Spinal cord (tissue), 10 donors: ENCODE data around the gene WASF1. TPM values are rescaled to one million over a fixed set of nuclear protein-coding genes. Genes with fewer than 3 reads are reported as not detected.
A peak's percentile ranks its signal among the peaks of the same experiment; 100 is the strongest.

ENCODE experiments used
- DNase-seq, 6 donors: peaks; one replicate each; pipeline versions ENCODE4 v3.0.0 to v3.0.0-alpha.2; 2013 to 2015; ENCODE audit warnings: low spot score in 6 of 6, low read depth in 4 of 6
- H3K27ac ChIP-seq: one replicate; pipeline ENCODE4 v1.5.1; 2013; ENCODE audit warnings: low read depth, low read length, control low read depth
- H3K27me3 ChIP-seq: one replicate; pipeline ENCODE4 v1.6.1; 2013; ENCODE audit warnings: low read length; ENCODE audit not compliant: control insufficient read depth, insufficient read depth
- H3K36me3 ChIP-seq: one replicate; pipeline ENCODE4 v1.6.1; 2013; ENCODE audit warnings: low read length; ENCODE audit not compliant: control insufficient read depth, insufficient read depth
- H3K4me1 ChIP-seq: one replicate; pipeline ENCODE4 v1.6.1; 2013; ENCODE audit warnings: low read length; ENCODE audit not compliant: control insufficient read depth, insufficient read depth
- H3K4me3 ChIP-seq: one replicate; pipeline ENCODE4 v1.5.1; 2013; ENCODE audit warnings: low read depth, low read length, control low read depth
- H3K9me3 ChIP-seq: one replicate; pipeline ENCODE4 v1.6.1; 2013; ENCODE audit warnings: low read length; ENCODE audit not compliant: control insufficient read depth, insufficient read depth
- WGBS: methylation state at CpG from one replicate; pipeline ENCODE4 v1.1.5; 2013; ENCODE audit warnings: missing lambda C conversion rate; ENCODE audit not compliant: insufficient coverage; 5-methylcytosine and 5-hydroxymethylcytosine counted together
- polyA plus RNA-seq, 2 donors: library from polyadenylated mRNA; unstranded; fragments of 120-200 nt; gene quantifications; one replicate each; pipeline ENCODE4 v1.2.1, GENCODE V29; 2013; ENCODE audit not compliant: insufficient read length in 2 of 2
- total RNA-seq, 2 donors: library from RNA; depleted of rRNA in 1 of 2; stranded (reverse); fragments of 120-200 nt in 1 of 2; fragments of >200 nt in 1 of 2; gene quantifications; one replicate each; pipeline versions ENCODE4 v1.2.3 to v1.2.4, GENCODE V29; 2013 to 2014
- donor health status: healthy.

WASF1 gene
- total and polyA plus RNA-seq, 4 donors: 19.3 to 239 (median 113) TPM

- no peaks in the 10 kb centered on the region for H3K9me3 ChIP-seq
- under 1% methylated on average over 21 of the region's 28 CpGs for WGBS
- no peaks in the 10 kb centered on the region for H3K4me1 ChIP-seq
- peak in 2 of 6 donors; percentile 33 to 83 for DNase-seq
- H3K27me3 ChIP-seq: no peaks in the 10 kb centered on the region
- peak within 1 kb of the TSS; percentile 96 for H3K4me3 ChIP-seq
- H3K27ac ChIP-seq: peak within 1 kb of the TSS; percentile 96
- H3K36me3 ChIP-seq: no peaks in the 10 kb centered on the region
Measured at GRCh38 chr6:110180228-110181008, 948 bp upstream of the WASF1 start, which contains the start of gene CDC40. CDC40 (plus strand) TSS chr6:110180427; CDS start chr6:110180445, 18 bp downstream.

DNA sequence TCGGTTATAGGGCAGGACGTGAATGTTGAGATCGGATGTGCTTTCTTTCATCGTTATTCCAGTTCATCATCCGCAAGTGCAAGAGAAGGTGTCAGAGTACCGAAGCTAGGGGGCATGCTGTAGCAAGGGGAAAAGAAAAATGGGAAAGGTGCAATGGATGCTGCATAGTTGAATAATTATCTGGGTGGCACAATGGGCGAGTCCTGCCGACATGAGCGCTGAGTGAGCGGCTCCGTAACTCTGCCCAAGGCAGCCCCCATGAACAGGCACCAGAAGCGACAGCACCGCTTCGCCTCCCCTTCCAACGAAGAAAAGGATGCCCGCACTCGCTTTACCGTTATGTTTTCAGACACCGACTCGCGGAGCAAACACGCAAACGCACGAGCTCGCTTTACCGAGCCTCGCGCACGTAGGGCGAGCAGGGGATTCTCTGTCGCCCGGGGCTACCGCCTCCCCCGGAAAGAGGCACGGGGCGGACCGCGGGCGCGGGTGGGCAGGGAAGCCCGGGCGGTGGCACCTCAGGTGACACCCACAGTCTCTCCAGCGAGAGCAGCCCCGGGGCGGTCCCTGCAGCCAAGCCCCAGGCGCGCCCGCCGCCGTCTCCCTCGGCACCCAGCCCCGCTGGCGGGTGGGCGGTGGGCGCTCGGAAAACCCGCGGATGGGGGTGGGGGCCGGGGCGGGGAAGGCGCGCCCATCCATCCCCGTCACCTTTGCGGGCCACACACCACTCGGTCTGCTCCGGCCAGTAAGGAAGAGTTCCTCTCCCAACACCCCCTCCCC lies 654 bp downstream of the WASF1 start:
- H3K9me3 ChIP-seq: no peaks in the 10 kb centered on the region
- no peaks in the 10 kb centered on the region for H3K4me1 ChIP-seq
- H3K36me3 ChIP-seq: no peaks in the 10 kb centered on the region
- whole genome bisulfite sequencing: under 1% methylated on average over 61 of the region's 66 CpGs
- peak overlapping the region; percentile 96 for H3K27ac ChIP-seq
- peak overlapping the region; percentile 96 for H3K4me3 ChIP-seq
- peak; percentile 51 to 94 (median 67) for DNase-seq
- no peaks in the 10 kb centered on the region for H3K27me3 ChIP-seq

- Histone ChIP-seq H3K27ac (no peak overlapping the region), H3K36me3 (no peaks in the 10 kb centered on the region), H3K27me3 (no peaks in the 10 kb centered on the region), H3K9me3 (no peaks in the 10 kb centered on the region), H3K4me3 (no peak overlapping the region), H3K4me1 (no peaks in the 10 kb centered on the region)
- DNase-seq: peak in 1 of 6 donors; percentile 10
- WGBS: 85% methylated on average over 4 of the region's 4 CpGs
Measured at GRCh38 chr6:110173506-110174132, 5.9 kb downstream of the WASF1 start.

- 60% methylated on average over 1 of the region's 2 CpGs for WGBS
- Histone ChIP-seq H3K4me1 (no peaks in the 10 kb centered on the region), H3K27ac (no peak overlapping the region), H3K27me3 (no peaks in the 10 kb centered on the region), H3K9me3 (no peaks in the 10 kb centered on the region), H3K36me3 (no peaks in the 10 kb centered on the region), H3K4me3 (no peak overlapping the region)
- DNase-seq: no peak
Measured at GRCh38 chr6:110170081-110170480, 9.4 kb downstream of the WASF1 start.

DNA sequence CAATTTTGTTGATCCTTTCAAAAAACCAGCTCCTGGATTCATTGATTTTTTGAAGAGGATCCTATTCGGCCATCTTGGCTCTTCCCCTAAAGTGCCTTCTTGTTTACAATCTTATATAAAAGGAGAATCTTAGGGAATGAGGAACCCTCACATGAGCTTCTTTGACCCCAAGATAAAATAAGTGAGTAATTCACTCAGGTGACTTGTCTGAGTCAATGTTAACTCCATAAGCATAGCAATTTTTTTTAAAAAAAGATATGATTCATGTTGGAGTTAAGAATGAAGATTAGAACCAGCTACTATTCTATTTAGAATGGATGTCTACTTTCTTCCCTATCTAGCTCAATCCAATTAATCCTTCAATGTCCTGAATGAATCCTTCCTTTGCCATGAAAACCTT lies 21.0 kb downstream of the WASF1 start:
- no peak for DNase-seq
- Histone ChIP-seq H3K9me3 (no peaks in the 10 kb centered on the region), H3K27ac (no peak overlapping the region), H3K27me3 (no peaks in the 10 kb centered on the region), H3K4me3 (no peak overlapping the region), H3K4me1 (no peaks in the 10 kb centered on the region), H3K36me3 (no peaks in the 10 kb centered on the region)
- no CpG with 5 or more reads among the region's 1 CpG for whole genome bisulfite sequencing

DNA sequence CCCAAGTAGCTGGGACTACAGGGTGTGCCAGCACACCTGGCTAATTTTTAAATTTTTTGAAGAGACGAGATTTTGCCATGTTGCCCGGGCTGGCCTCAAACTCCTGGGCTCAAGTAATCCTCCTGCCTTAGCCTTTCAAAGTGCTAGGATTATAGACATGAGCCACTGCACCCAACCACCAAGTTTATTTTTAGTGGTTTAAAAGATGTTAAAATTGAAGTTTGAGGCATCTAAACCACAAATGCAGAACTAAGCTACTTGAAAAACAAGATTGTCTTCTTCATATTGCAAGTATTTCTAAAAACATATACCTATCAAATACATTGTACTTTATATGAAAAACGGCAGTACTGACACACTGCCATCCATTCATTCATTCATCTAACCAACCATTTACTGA lies 31.6 kb downstream of the WASF1 start:
- H3K4me3 ChIP-seq: no peak overlapping the region
- no peaks in the 10 kb centered on the region for H3K4me1 ChIP-seq
- DNase-seq: no peak
- H3K9me3 ChIP-seq: no peaks in the 10 kb centered on the region
- H3K27ac ChIP-seq: no peak overlapping the region
- H3K36me3 ChIP-seq: no peaks in the 10 kb centered on the region
- WGBS: 94% methylated on average over 2 of the region's 3 CpGs
- H3K27me3 ChIP-seq: no peaks in the 10 kb centered on the region

- H3K27ac ChIP-seq: no peak overlapping the region
- peaks cover 5% of the 10 kb centered on the region for H3K9me3 ChIP-seq
- no peak overlapping the region for H3K4me3 ChIP-seq
- peaks cover 12% of the 10 kb centered on the region for H3K36me3 ChIP-seq
- no peak for DNase-seq
- H3K27me3 ChIP-seq: no peaks in the 10 kb centered on the region
- no CpG with 5 or more reads among the region's 2 CpGs for WGBS
- no peaks in the 10 kb centered on the region for H3K4me1 ChIP-seq
Measured at GRCh38 chr6:110140650-110141049, 38.8 kb downstream of the WASF1 start.

- DNase-seq: no peak
- Histone ChIP-seq H3K27ac (no peak overlapping the region), H3K4me1 (no peaks in the 10 kb centered on the region), H3K4me3 (no peak overlapping the region), H3K9me3 (peaks cover 5% of the 10 kb centered on the region), H3K36me3 (peaks cover 12% of the 10 kb centered on the region), H3K27me3 (no peaks in the 10 kb centered on the region)
- 96% methylated on average over 9 of the region's 9 CpGs for WGBS
Measured at GRCh38 chr6:110139052-110139451, 40.4 kb downstream of the WASF1 start.

DNA sequence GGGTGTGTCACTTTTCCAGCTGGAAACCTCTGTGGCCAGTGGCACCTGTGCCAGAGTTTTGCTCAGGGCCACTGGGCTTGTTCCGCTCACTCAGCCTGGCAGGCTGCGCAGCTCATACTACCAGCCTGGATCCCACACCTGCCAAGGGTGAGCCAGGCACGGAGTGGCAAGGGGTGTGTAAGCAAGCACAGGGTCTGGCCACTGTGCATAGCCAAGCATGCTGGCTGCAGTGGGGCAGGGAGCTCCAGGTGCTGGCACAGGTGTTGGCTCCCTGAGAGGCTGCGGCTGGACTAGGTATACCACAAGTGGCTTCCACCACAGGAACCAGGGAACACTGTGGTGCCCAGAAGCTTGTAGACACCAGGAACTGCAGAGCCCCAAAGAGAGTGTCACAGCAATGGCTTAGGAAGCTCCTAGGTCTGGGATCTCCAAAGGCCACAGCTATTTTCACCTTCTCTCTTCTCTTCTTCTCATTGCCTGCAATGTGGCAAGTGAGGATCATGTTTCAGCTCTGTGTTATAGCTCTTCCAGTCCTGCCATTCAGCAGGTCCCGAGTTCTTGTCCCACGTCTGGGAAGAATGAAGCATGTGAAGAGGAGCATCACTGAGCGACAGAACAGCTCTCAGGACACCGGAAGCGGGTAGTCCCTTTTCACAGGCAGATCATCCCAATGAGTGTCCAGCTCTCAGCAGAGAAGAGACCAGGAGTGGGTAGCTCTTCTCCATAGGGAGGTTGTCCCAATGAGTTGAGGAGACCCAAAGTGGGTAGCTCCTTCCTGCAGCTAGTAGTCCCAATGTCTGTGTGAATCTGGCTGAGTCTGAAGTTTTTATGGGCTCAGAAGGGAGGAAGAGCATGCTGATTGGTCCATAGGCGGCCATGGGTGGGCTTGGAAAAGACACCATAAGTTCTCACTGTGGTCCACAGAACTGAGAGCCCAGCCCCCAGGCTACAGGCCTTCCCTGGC lies 41.3 kb downstream of the WASF1 start:
- Histone ChIP-seq H3K27ac (no peak overlapping the region), H3K4me3 (no peak overlapping the region), H3K36me3 (peaks cover 12% of the 10 kb centered on the region), H3K9me3 (peaks cover 5% of the 10 kb centered on the region), H3K27me3 (no peaks in the 10 kb centered on the region), H3K4me1 (no peaks in the 10 kb centered on the region)
- no peak for DNase-seq
- 97% methylated on average over 10 of the region's 10 CpGs for WGBS
